IPS DF 6.9 (cell line): ENCODE measurements around the gene OR56B4.
"Not testable (repeated sequence)": the region's sequence is repeated elsewhere in the genome, so short reads cannot be mapped to it uniquely, and the experiment has no call there.

Experiments used
- DNase-seq: peaks from one replicate; pipeline ENCODE4 v3.0.0-alpha.2; 2013; ENCODE audit warnings: low read depth, low spot score
- H3K27ac ChIP-seq: one replicate; pipeline ENCODE4 v1.5.1; 2013; ENCODE audit warnings: low read length, control low read depth
- H3K27me3 ChIP-seq: 2 replicates; pipeline ENCODE4 v1.6.1; 2013; ENCODE audit warnings: mild to moderate bottlenecking, low read length; ENCODE audit not compliant: control insufficient read depth, insufficient read depth
- H3K36me3 ChIP-seq: 2 replicates; pipeline ENCODE4 v1.6.1; 2013; ENCODE audit warnings: low read length; ENCODE audit not compliant: control insufficient read depth, insufficient read depth
- H3K4me1 ChIP-seq: 2 replicates; pipeline ENCODE4 v1.6.1; 2013; ENCODE audit warnings: low read length; ENCODE audit not compliant: control insufficient read depth, insufficient read depth
- H3K4me3 ChIP-seq: 2 replicates; pipeline ENCODE4 v1.5.1; 2013; ENCODE audit warnings: mild to moderate bottlenecking, low read length
- H3K9me3 ChIP-seq: 2 replicates; pipeline ENCODE4 v1.6.1; 2013; ENCODE audit warnings: low read length, inconsistent platforms; ENCODE audit not compliant: control insufficient read depth, insufficient read depth
- WGBS: extraction: QIAGEN DNeasy Blood & Tissue Kit; methylation state at CpG from one replicate; pipeline ENCODE4 v1.1.7; 2013; ENCODE audit warnings: mixed read lengths, missing lambda C conversion rate; ENCODE audit not compliant: insufficient read length, insufficient coverage; 5-methylcytosine and 5-hydroxymethylcytosine counted together

The OR56B4 gene

DNA sequence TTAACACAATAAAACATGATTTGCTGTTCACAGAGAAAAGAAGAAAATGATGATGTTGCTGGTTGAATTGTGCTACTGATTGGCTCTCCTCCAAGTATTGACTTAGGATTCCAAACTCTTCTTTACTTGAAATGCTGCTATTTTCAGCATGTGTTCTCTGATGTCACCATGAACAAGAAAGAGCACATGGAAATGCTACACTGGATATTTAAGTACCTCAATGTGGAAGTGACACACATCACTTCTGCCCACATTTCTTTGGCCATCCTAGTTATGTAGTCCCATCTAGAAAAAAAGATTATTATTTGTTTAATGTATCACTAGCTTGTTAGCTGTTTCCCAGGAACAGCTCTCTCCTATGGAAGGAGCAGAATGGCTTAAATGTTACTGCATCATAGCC lies 35.5 kb downstream of the OR56B4 start:
- no peak for DNase-seq
- no peaks in the 10 kb centered on the region for H3K36me3 ChIP-seq
- no peaks in the 10 kb centered on the region for H3K27me3 ChIP-seq
- no peaks in the 10 kb centered on the region for H3K9me3 ChIP-seq
- H3K27ac ChIP-seq = no peak overlapping the region
- H3K4me3 ChIP-seq = no peak overlapping the region
- peaks cover 2% of the 10 kb centered on the region; the same call in 1 of the 2 replicates for H3K4me1 ChIP-seq

DNA sequence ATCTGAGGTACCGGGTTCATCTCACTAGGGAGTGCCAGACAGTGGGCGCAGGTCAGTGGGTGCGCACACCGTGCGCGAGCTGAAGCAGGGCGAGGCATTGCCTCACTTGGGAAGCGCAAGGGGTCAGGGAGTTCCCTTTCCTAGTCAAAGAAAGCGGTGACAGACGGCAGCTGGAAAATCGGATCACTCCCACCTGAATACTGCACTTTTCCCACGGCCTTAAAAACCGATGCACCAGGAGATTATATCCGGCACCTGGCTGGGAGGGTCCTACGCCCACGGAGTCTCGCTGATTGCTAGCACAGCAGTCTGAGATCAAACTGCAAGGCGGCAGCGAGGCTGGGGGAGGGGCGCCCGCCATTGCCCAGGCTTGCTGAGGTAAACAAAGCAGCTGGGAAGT lies 36.3 kb downstream of the OR56B4 start:
- not testable (repeated sequence) for DNase-seq
- peak overlapping the region; percentile 42; the same call in 1 of the 2 replicates for H3K4me3 ChIP-seq
- no CpG with 5 or more reads among the region's 21 CpGs for WGBS

GRCh38 chr11:6151117-6151516 lies 43.6 kb downstream of the OR56B4 start:
- no peak for DNase-seq
- no CpG with 5 or more reads among the region's 1 CpG for WGBS
- Histone ChIP-seq H3K27me3 (no peaks in the 10 kb centered on the region), H3K4me1 (no peaks in the 10 kb centered on the region), H3K9me3 (no peaks in the 10 kb centered on the region), H3K36me3 (no peaks in the 10 kb centered on the region), H3K27ac (no peak overlapping the region), H3K4me3 (no peak overlapping the region)

More for the DNA sequence above, 36.3 kb downstream of the OR56B4 start:
- not testable (repeated sequence) for H3K27ac ChIP-seq, H3K9me3 ChIP-seq, H3K27me3 ChIP-seq, H3K4me1 ChIP-seq, H3K36me3 ChIP-seq

DNA sequence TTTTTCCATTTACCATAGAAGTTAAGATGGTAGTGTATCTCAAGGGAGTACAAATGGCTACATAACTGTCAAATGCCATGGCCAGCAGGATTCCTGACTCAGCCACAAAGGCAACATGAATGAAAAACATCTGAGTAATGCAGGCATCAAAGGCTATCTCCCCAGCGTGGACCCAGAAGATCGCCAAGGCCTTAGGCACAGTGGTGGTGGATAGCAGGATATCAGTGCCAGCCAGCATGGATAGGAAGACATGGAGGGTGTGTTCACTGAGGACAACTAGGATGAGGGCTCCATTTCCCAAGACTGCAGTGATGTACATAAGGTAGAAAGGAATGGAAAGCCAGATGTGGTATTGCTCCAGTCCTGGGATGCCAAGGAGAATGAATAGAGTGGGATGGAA lies 44.6 kb downstream of the OR56B4 start:
- no peak overlapping the region for H3K4me3 ChIP-seq
- no CpG with 5 or more reads among the region's 2 CpGs for WGBS
- H3K9me3 ChIP-seq = no peaks in the 10 kb centered on the region
- H3K36me3 ChIP-seq = no peaks in the 10 kb centered on the region
- no peaks in the 10 kb centered on the region for H3K27me3 ChIP-seq
- H3K4me1 ChIP-seq = peaks cover 4% of the 10 kb centered on the region
- no peak overlapping the region for H3K27ac ChIP-seq
- DNase-seq = no peak

DNA sequence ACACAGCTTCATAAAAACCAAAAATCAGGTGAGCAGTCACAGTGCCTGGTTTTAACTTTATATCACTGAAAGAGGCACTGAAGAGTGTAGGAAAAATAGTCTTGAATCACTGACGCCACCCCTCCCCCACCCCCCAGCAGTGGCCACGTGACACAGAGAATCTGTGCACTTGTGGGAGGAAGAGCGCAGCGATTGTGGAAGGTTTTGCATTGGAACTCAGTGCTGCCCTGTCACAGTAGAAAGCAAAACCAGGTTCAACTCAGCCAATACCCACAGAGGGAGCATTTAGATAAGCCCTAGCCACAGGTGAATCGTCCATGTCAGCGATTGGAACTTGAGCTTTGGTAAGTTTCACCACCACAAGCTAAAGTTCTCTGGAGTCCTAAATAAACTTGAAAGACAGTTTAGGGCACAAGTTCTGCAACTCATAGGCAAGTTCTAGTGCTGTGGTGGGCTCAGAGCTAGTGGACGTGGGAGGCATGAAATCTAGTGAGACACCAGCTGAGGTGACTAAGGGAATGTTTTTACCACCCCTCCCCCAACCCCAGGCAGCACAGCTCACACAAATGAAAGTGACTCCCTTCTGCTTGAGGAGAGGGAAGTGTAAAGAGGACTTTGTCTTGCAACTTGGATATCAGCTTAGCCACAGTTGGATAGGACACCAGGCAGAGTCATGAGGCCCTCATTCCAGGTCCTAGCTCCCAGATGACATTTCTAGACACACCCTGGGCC lies 49.3 kb downstream of the OR56B4 start:
- H3K36me3 ChIP-seq = no peaks in the 10 kb centered on the region
- no peak overlapping the region for H3K4me3 ChIP-seq
- DNase-seq = no peak

More for the DNA sequence above, 49.3 kb downstream of the OR56B4 start:
- no peak overlapping the region for H3K27ac ChIP-seq
- no CpG with 5 or more reads among the region's 7 CpGs for WGBS
- no peaks in the 10 kb centered on the region for H3K9me3 ChIP-seq
- no peaks in the 10 kb centered on the region for H3K27me3 ChIP-seq
- H3K4me1 ChIP-seq = peaks cover 5% of the 10 kb centered on the region
